GOT3 (cell line): ENCODE data around the gene ADIPOQ.
"Not testable (repeated sequence)": the region's sequence is repeated elsewhere in the genome, so short reads cannot be mapped to it uniquely, and the experiment has no call there.

ENCODE experiments used
- DNase-seq: peaks from one replicate; lab custom pipeline; 2025; ENCODE audit warnings: mixed read lengths; lab: John Stamatoyannopoulos, UW

Gene ADIPOQ

DNA sequence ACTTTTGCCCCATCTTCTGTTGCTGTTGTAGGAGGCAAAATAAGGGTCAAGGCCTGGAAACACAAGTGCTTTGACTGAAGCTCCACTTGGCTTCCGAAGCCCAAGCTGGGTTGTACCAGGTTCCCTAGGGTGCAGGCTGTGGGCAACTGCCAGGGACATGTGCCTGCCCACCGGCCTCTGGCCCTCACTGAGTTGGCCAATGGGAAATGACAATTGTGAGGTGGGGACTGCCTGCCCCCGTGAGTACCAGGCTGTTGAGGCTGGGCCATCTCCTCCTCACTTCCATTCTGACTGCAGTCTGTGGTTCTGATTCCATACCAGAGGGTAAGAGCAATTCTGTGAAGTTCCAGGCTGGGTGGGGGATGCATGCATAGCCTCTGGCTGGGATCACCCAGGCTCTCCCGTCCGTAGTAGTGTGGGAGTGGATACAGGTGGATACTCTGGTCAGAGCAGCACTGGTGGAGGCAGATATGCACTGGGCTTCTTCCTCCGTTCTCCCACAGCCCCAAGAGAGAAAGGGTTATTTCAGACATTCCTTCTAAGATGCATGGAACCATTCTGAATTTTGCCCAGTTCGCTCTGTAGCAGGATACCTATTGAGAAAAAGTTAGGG, at the start of gene ADIPOQ:
Gene ADIPOQ (plus strand): TSS at position 285 of the 613 bp plus-strand sequence. CDS start 10,349 bp downstream, outside the sequence.
- no peak for DNase-seq

DNA sequence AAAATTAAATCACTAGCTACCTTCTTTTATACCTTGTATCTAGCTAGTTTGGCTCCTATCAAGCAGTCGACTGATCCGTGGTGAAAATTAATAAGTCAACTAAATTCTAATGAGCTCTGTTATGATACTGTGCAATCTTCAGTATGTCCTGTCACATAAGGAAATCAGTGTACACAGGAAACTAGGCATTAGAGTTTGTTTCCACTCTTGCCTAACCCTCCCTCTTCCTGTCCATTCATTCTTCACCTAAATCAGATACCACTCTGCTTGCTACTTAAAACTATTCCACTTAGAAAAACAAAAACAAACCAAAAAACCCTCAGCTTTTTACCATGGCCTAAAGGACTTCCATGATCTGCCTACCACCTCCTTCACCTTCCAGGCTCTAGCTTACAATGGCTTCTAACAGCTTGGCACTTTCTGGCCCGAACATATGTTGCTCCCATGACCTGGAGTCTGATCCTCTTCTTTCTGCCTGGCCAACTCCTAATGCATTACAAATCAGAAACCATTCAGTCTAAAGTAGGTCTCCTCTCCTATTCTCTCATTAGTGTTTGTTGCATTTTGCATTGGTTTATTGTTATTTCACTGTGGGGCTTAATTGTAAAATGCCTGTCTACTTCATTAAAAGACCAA, 44.2 kb upstream of the ADIPOQ start:
- no peak for DNase-seq

DNA sequence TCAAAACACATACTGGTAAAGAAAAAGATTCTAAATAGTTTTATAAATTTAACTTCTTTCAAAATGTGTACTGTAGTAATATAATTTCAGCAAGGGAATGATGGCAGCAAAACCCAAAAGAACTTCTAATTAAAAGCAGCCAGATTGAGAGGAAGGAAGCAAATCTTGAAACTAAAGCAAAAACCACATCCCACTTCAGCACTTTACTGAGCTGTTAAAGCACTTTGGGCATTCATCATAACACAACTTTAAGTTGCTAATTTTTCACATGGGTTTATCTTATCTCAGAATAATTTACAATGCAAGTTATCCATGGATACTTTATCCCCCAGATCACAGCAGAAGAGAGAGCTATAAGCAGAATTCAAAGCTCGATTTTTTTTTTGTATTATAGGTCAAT, 42.2 kb upstream of the ADIPOQ start:
- DNase-seq: no peak

DNA sequence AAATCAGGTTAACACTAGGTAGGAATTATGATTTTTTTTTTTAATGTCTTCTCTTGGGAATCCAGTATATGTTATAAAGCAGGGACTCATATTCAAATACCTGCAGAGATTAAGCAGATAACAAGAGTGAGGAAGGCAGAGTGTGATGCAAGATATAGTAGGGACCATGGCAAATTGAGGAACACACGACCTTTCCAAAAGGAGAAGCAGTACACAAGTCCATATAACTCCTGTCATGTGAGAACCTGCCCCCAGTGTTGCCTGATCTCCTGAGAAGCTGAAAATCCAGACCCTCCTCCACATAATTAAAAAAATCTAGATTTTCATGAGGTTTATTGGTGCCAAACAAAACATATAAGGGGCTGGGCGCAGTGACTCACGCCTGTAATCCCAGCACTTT, 39.8 kb upstream of the ADIPOQ start:
- DNase-seq: no peak

DNA sequence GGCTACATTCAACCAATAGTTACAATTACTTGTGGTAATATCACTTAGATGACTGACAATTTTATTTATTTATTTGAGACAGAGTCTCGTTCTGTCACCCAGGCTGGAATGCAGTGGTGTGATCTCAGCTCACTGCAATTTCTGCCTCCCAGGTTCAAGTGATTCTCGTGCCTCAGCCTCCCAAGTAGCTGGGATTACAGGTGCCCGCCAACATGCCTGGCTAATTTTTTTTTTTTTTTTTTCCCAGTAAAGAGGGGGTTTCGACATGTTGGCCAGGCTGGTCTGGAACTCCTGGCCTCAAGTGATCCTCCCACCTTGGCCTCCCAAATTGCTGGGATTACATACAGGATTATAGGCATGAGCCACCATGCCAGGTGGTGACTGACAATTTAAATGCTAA, 39.1 kb upstream of the ADIPOQ start:
- DNase-seq: not testable (repeated sequence)

DNA sequence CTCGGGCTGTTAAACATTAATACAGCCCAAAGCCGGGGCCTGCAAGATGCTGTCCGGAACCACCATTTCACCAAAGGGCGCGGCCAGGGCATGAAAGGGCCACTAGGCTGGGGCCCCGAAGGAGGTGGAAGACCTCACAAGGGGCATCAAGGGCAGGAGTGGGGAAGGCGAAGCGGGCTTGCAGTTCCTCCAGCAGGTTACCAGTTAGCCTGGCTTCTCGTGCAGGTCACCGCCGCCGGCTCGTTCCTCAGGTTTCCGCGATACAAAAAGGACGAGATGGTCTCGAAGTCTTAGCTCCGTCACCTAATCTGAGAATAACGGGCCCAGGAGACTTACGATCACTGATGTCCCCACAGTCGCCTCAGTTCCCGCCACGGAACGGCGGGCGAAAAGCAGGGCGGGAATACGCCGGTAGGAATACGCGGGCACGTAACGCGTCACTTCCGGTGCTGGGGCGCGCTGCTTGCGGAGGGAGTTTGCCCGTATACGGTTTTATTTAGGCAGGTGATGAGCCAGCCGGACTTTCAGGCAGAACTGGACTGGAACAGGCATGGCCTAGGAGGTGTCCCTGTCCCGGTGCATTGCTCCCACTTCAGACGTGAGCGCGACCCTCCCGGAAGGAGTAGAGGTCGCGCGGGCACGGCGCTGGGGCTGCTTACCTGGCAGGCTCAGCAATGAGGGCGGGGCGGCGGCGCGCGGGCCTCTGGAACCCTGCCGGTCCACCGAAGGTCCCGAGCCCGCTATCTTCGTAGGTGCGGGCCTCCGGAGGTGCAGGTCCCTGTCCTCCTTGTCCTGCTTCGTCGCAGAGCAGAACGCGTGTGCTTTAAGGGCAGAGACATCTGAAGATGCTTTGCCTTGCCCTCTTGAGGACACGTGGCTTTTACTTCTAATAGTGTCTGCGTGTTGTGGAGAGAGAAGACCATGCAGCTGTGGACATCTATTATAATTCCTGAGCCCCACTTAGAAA, 36.1 kb upstream of the ADIPOQ start, which contains the start of gene RFC4:
Gene RFC4 (minus strand): TSS at position 394 of the 967 bp plus-strand sequence. CDS start 1,769 bp downstream, outside the sequence.
- peak; percentile 41 for DNase-seq

DNA sequence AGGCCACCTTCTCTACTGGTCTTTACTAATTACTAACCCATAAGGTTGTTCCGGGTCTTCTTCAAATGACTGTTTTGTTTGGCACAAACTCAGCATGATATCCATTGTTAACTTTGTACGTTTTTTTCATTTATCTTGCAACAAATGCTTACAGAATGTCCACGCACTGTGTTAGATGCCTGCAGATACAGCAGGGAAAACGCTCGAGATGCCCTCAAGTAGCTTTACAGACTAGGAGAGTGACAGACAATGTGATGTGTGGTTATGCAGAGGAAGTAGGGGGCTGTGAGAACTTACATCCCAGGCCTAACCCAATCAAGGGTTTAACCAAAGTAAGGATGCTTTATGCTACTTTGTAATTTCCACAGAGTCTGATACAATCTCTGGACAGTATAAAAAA, 35.3 kb upstream of the ADIPOQ start:
- no peak for DNase-seq

DNA sequence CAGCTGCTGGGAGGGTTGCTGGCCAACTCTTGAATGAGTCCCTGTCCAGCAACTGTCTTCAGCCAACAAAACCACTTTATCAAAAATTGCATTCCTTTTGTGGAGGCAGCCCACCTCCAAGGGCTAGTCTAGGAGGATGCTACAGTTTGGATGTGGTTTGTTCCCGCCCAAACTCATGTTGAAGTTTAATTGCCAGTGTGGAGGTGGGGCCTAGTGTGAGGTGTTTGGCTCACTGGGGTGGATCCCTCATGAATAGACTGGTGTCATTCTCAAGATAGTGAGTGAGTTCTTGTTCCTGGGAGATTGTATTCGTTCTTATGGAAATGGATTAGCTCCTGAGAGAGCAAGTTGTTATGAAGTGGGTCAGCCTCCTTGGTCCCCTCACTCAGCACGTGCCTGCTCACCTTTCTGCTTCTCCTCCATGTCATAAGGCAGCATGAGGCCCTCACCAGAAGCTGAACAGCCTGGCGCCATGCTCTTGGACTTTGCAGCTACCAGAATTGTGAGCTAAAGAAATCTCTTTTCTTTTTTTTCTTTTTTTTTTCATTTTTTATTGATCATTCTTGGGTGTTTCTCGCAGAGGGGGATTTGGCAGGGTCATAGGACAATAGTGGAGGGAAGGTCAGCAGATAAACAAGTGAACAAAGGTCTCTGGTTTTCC, 32.0 kb upstream of the ADIPOQ start:
- no peak for DNase-seq

DNA sequence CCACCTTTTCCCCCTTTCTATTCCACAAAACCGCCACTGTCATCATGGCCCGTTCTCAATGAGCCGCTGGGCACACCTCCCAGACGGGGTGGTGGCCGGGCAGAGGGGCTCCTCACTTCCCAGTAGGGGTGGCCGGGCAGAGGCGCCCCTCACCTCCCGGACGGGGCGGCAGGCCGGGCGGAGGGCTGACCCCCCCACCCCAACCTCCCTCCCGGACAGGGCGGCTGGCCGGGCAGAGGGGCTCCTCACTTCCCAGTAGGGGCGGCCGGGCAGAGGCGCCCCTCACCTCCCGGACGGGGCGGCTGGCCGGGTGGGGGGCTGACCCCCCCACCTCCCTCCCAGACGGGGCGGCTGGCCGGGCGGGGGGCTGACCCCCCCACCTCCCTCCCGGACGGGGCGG, 31.2 kb upstream of the ADIPOQ start:
- DNase-seq: not testable (repeated sequence)

DNA sequence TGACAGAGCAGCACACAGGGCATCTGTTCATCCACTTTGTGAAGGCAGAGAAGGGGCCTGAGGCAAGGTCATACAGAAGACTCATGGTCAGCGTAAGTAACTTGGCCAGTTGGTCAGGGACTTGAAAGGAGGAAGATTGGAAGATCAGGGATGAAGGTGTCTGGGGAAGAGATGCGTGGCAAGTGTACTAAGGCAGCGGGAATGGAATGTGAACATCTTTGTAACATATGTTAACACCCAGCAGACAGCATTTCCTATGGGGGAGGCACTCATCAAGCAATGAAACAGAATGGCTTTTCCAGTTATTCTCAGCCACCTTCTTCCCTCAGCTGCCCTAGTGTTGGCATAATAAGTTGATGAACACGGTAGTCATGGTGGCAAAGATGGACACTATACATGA, 28.4 kb upstream of the ADIPOQ start:
- no peak for DNase-seq

DNA sequence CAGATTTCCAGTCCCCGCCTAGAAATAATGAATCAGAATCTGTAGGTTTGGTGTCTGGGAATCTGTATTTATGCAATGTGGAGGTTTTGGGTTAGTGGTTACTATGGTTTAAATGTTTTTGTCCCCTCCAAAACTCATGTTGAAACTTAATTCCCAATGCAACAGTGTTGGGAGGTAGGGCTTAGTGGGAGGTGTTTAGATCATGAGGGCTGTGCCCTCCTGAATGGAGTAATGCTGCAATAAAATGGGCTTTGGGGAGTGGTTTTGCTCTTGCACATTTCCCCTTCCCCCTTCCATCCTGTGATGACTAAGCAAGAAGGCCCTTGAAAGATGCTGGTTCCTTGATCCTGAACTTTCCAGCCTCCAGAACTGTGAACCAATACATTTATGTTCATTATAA, 27.1 kb upstream of the ADIPOQ start:
- no peak for DNase-seq

DNA sequence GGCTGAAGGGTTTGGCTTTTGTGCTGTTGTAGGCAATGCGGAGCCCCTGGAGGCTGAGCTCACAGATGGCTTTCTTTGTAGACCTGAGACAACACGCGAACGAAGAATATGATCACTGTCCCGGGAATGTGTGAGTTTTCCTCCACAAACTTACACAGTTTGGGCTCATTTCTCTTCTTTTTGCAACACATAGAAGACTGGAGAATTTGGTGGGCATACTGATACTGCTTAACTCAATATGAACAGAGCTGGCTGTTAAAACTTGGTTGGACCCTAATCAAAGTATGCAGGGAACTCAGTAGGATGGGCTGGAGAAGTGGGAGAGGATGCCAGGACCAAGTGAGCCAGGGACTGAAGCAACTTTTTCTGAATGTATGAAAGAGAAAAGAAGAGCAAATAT, 24.0 kb upstream of the ADIPOQ start:
- no peak for DNase-seq

DNA sequence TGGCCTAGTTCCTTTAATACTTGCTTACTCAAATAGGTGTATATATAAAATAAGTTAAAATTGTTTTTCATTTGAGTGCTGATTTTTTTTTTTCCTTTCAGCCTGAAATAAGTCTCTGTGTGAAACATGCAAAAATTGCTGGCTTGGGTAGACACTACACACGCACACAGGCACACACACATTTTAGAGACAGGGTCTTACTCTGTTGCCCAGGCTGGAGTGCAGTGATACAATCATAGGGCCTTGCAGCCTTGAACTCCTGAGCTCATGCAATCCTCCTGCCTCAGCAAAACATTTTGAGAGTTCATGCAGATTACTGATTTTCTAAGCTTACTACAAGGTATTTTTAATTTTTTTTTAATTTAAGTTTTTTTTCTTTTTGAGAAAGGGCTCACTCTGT, 23.6 kb upstream of the ADIPOQ start:
- no peak for DNase-seq

DNA sequence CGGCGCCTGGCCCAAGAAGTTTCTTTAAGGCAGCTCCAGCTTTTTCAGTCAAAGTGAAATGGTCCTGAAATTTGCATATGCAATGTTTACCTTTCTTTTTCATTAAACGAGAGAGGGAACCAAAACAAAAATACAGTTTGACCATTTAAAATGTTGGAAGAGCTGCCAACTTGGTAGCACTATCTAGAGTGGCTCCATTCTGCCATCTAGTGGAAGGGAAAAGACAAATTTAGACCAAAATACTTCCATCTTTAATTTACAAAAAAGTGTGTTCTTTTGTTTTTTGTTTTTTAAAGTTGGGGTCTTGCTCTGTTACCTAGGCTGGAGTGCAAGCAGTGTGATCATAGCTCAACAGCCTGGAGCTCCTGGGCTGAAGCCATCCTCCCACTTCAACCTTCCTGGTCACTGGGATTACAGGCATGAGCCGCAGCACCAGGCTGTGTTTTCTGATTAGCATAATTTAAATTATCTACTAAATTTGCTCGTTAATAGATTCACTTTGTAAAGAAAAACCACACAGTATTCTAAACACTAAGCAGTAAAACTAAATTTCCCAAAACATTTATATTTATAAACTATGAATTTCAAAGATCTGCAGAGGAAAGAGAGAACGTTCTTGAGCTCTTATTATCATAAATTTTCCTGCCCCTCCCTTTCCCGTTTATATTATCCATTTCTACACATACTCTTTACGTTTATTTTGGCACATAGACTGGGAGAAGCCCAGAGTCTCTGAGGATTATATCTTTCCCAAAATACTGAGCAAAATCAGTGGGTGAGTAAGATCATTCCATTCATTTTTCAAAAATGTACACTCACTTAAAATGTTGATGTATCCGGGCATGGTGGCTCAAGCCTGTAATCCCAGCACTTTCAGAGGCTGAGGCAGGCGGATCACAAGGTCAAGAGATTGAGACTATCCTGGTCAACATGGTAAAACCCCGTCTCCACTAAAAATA, 20.8 kb upstream of the ADIPOQ start:
- DNase-seq: no peak

DNA sequence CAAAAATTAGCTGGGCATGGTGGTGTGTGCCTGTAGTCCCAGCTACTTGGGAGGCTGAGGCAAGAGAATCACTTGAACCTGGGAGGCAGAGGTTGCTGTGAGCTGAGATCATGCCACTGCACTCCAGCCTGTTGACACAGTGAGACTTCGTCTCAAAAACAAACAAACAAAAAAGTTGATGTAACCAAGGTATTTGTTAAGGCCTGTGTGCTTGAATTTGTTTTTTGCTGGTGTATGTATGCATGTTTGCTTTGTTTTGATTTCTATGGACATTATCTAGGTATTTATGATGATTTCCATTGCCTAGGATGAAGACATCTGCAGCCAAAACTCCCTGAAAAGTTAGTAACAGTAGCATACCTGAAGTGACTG, 20.1 kb upstream of the ADIPOQ start:
- not testable (repeated sequence) for DNase-seq

DNA sequence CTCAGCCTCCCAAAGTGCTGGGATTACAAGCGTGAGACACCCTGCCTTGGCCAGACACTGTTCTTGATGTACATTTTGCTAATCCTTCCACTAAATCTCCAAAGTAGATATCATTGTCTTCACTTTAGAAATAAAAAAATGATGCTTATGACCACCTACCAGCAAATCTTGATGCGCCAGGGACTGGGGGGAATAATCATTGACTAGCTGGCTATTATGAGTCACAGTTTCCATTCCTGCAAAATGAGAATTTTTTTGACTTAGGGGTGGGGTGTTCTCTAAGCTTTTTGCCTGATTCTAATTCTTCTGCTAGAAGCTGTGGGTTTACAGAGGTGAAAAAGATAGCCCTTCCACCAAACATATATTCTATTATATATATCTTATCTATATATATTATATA, 19.1 kb upstream of the ADIPOQ start:
- no peak for DNase-seq

DNA sequence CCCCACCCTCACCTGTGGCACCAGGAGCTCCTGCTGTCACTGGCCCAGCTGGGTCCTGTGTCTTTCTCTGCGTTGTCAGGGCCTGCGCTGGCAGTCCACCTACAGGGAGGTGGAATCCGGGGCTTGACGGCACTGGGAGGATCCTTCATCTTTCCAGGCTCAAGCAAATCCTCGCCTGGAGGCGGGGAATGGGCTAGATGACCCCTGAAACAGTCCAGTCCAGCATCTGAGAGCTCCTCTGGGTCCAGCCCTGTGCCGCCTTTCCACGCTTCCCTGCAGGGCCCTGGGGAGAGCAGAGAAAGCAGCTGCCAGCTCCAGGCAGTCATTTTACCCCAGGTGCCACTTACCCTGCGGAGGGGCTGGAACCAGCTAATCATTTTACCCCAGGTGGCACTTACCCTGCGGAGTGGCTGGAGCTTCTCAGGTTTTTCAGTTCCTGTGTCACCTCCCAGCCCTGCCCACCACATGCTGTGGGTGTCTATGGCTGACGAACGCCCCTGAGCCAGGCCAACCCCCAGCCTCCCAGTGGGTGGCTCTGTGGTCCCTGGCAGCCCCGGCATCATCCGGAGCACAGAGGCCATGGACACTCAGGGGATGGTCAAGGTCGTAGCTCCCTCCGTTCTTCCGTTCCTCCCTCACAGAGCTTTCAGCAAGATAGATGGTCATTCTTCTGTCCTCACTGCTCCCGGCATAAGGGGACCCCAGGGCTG, 17.9 kb upstream of the ADIPOQ start:
- no peak for DNase-seq

DNA sequence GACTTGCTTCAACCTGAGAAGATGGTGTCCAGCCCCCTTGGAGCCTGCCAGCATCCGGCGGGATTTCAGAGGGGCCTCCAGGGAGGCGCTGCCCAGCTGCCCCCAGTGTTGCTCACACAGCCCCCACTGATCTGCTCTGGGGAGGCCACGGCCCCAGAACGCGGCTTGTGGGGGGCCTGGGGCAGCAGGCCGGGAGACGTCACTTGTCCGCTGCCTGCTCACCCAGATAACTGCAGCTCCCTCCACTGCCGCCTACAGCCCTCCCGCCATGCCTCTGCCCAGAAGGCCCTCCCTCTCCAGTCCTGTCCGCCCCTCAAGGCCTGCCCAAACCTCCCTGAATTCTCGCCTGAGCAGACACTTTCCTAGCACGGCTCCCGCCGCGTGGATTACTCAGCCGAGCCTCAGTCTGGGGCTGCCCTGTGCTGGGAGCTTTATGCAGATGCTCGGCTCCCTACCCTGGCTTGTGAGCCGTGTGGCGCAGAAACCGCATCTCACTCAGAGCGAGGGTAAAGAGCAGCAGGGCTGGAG, 17.2 kb upstream of the ADIPOQ start:
- no peak for DNase-seq

DNA sequence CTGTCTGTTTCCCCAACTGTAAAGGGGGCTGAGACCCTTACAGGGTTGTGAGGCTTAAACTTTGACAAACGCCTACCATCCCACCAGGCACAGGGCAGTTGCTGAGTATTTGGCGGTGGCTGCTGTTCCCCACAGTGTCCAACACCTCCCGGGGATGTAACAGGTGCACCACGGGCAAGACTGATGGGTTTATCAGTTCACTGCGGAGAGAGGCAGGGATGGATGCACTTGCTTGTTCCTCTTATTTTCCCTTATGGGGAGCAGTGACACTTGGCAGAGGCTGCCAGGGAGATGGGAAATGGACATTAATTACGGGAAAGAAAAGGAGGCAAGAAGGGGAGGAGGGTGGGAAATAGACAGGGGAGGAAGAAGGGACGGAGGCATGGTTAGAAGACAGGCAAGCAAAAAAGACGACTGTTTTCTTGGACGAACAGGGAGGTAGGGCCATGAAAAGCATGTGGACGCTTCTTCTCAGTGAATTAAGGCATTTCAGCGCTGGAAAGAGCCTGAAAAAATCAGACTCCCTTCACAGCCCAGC, 16.6 kb upstream of the ADIPOQ start:
- DNase-seq: no peak
